SK-N-SH (cell line): ENCODE data around the gene LRRC45.

ENCODE experiments used
- CHD2 ChIP-seq: fragments of 150-350 bp; IDR thresholded peaks from 2 replicates; pipeline ENCODE4 v1.6.1; 2018; ENCODE audit warnings: low read length; ENCODE audit not compliant: partially characterized antibody
- EP300 ChIP-seq, 2 experiments: IDR thresholded peaks; 2 replicates each; pipeline versions ENCODE4 v1.4.0 to v1.6.1; 2012; ENCODE audit warnings: borderline replicate concordance in 1 of 2, low read depth in 1 of 2, low read length in 1 of 2
- EZH2phosphoT487 ChIP-seq: fragments of 200-600 bp; sonication (generic); IDR thresholded peaks from 2 replicates; pipeline ENCODE4 v1.6.1; 2017; ENCODE audit warnings: low read depth, mixed run types, mild to moderate bottlenecking, antibody characterized with exemption, moderate library complexity, borderline replicate concordance
- FOSL2 ChIP-seq: IDR thresholded peaks from 2 replicates; pipeline ENCODE4 v1.4.0; 2012; ENCODE audit warnings: low read depth, mild to moderate bottlenecking, moderate library complexity, borderline replicate concordance
- JUND ChIP-seq: IDR thresholded peaks from 2 replicates; pipeline ENCODE4 v1.4.0; 2012
- POLR2AphosphoS5 ChIP-seq: IDR thresholded peaks from 2 replicates; pipeline ENCODE4 v1.6.1; 2012; ENCODE audit warnings: low read depth, low read length
- RAD21 ChIP-seq: IDR thresholded peaks from 2 replicates; pipeline ENCODE4 v1.6.1; 2012; ENCODE audit warnings: mild to moderate bottlenecking, low read length
- RXRA ChIP-seq: IDR thresholded peaks from 2 replicates; pipeline ENCODE4 v1.4.0; 2012; ENCODE audit warnings: low read depth, mild to moderate bottlenecking, borderline replicate concordance
- TAF1 ChIP-seq: IDR thresholded peaks from 2 replicates; pipeline ENCODE4 v1.6.1; 2012; ENCODE audit warnings: low read depth, mild to moderate bottlenecking, low read length, moderate library complexity, borderline replicate concordance
- YY1 ChIP-seq: IDR thresholded peaks from 2 replicates; pipeline ENCODE4 v1.4.0; 2012; ENCODE audit warnings: low read depth, mild to moderate bottlenecking
- TF ChIP-seq, protein P1 (sequence below): IDR thresholded peaks from 2 replicates; pipeline ENCODE4 v1.6.1; 2012; ENCODE audit warnings: mild to moderate bottlenecking, low read depth, low read length, moderate library complexity
- TF ChIP-seq, protein P2 (sequence below): IDR thresholded peaks from 2 replicates; pipeline ENCODE4 v1.4.0; 2012; ENCODE audit warnings: low read depth
- TF ChIP-seq, protein P3 (sequence below): fragments of 200-600 bp; sonication (generic); IDR thresholded peaks from 2 replicates; pipeline ENCODE4 v1.6.1; 2017; ENCODE audit warnings: antibody characterized with exemption, mild to moderate bottlenecking, moderate library complexity
- TF ChIP-seq, protein P4 (sequence below): fragments of 150-350 bp; IDR thresholded peaks from 2 replicates; pipeline ENCODE4 v1.6.1; 2017; ENCODE audit warnings: antibody characterized with exemption, low read length, low read depth, borderline replicate concordance

DNA sequence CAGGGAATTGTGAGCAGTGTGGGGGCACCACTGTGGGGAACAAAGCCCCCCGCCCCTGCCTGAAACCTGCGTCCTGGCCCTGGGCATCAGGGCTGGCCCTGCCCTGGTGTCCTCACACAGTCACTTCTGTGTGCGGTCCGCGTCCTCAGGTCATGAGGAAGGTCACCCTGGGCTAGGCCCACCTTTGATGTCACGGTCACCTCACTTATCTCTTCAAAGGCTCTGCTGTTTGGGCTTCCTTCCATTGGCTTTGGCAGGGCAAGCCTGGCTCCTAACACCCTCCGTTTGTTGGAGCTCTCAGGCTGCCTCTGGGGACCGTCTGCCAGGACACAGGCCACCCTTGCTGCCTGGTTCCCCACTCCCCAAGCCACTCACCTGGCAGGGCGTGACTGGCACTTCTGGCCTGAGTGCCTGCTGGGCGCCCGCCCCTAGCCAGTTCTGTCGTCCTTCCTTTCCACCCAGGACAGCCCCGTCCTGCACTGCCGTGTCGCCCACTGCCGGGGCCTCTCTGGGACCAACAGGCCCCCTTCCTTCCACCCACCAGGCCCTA lies 9.3 kb upstream of the LRRC45 start:
- TF ChIP-seq, protein P1, sequence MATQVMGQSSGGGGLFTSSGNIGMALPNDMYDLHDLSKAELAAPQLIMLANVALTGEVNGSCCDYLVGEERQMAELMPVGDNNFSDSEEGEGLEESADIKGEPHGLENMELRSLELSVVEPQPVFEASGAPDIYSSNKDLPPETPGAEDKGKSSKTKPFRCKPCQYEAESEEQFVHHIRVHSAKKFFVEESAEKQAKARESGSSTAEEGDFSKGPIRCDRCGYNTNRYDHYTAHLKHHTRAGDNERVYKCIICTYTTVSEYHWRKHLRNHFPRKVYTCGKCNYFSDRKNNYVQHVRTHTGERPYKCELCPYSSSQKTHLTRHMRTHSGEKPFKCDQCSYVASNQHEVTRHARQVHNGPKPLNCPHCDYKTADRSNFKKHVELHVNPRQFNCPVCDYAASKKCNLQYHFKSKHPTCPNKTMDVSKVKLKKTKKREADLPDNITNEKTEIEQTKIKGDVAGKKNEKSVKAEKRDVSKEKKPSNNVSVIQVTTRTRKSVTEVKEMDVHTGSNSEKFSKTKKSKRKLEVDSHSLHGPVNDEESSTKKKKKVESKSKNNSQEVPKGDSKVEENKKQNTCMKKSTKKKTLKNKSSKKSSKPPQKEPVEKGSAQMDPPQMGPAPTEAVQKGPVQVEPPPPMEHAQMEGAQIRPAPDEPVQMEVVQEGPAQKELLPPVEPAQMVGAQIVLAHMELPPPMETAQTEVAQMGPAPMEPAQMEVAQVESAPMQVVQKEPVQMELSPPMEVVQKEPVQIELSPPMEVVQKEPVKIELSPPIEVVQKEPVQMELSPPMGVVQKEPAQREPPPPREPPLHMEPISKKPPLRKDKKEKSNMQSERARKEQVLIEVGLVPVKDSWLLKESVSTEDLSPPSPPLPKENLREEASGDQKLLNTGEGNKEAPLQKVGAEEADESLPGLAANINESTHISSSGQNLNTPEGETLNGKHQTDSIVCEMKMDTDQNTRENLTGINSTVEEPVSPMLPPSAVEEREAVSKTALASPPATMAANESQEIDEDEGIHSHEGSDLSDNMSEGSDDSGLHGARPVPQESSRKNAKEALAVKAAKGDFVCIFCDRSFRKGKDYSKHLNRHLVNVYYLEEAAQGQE, result no peak
- TF ChIP-seq, protein P2, sequence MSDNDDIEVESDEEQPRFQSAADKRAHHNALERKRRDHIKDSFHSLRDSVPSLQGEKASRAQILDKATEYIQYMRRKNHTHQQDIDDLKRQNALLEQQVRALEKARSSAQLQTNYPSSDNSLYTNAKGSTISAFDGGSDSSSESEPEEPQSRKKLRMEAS, result no peak
- TF ChIP-seq, protein P3, sequence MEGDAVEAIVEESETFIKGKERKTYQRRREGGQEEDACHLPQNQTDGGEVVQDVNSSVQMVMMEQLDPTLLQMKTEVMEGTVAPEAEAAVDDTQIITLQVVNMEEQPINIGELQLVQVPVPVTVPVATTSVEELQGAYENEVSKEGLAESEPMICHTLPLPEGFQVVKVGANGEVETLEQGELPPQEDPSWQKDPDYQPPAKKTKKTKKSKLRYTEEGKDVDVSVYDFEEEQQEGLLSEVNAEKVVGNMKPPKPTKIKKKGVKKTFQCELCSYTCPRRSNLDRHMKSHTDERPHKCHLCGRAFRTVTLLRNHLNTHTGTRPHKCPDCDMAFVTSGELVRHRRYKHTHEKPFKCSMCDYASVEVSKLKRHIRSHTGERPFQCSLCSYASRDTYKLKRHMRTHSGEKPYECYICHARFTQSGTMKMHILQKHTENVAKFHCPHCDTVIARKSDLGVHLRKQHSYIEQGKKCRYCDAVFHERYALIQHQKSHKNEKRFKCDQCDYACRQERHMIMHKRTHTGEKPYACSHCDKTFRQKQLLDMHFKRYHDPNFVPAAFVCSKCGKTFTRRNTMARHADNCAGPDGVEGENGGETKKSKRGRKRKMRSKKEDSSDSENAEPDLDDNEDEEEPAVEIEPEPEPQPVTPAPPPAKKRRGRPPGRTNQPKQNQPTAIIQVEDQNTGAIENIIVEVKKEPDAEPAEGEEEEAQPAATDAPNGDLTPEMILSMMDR, result no peak
- TF ChIP-seq JUND (no peak), EZH2phosphoT487 (no peak), POLR2AphosphoS5 (no peak), RAD21 (no peak), YY1 (no peak), TAF1 (no peak), FOSL2 (no peak), CHD2 (no peak), EP300 (IDR thresholded peaks at IDR 0.05; ENCODE audit: borderline replicate concordance in 1 of 2, low read depth in 1 of 2, low read length in 1 of 2) (no peak), RXRA (no peak)
- TF ChIP-seq, protein P4, sequence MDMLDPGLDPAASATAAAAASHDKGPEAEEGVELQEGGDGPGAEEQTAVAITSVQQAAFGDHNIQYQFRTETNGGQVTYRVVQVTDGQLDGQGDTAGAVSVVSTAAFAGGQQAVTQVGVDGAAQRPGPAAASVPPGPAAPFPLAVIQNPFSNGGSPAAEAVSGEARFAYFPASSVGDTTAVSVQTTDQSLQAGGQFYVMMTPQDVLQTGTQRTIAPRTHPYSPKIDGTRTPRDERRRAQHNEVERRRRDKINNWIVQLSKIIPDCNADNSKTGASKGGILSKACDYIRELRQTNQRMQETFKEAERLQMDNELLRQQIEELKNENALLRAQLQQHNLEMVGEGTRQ, result no peak
